A549 (cell line): ENCODE results near the gene SET. TPM values are rescaled to one million over a fixed set of nuclear protein-coding genes. Genes with fewer than 3 reads are reported as not detected.

ENCODE experiments used
- ATAC-seq, 2 experiments: fragments of 200-7000 bp in 1 of 2; fragments of >200 bp in 1 of 2; cut with Nextera tagmentation in 1 of 2; cut with Tn5 transposase in 1 of 2; 3 replicates each; pipeline versions ENCODE4 v1.8.0 to v1.9.1; 2018 to 2020; ENCODE audit warnings: mild to moderate bottlenecking in 1 of 2, moderate library complexity in 1 of 2
- CTCF ChIA-PET: fragments of 300-600 bp; sonication (Branson Sonifier 250); formaldehyde crosslinking; extraction: SDS; loops from one replicate; lab custom pipeline; 2021; ENCODE audit warnings: antibody characterized with exemption, inconsistent platforms; lab: Yijun Ruan, JAX
- POLR2A ChIA-PET: fragments of 350-600 bp; formaldehyde crosslinking; extraction: SDS; loops from one replicate; lab custom pipeline; 2021; ENCODE audit warnings: antibody characterized with exemption, inconsistent platforms; lab: Yijun Ruan, JAX
- DNase-seq, 2 experiments: peaks; one replicate each; pipeline versions ENCODE4 v3.0.0 to v3.0.0-alpha.2; 2011 to 2016; ENCODE audit warnings: low read depth in 1 of 2, low spot score in 1 of 2
- FAIRE-seq: peaks from 2 replicates; lab custom pipeline; 2011; peaks lifted over from hg19 to GRCh38; lab: Jason Lieb, UNC
- H3K27ac ChIP-seq, 2 experiments: fragments of >200 bp; sonication (Bioruptor Twin); formaldehyde crosslinking; 3 replicates each; pipeline ENCODE4 v1.5.1; 2016 to 2017
- H3K4me1 ChIP-seq: fragments of >200 bp; sonication (Bioruptor Twin); formaldehyde crosslinking; 3 replicates; pipeline ENCODE4 v1.6.1; 2016
- H3K4me2 ChIP-seq: fragments of >200 bp; sonication (Bioruptor Twin); formaldehyde crosslinking; 3 replicates; pipeline ENCODE4 v1.6.1; 2016
- H3K4me3 ChIP-seq: fragments of >200 bp; sonication (Bioruptor Twin); formaldehyde crosslinking; 3 replicates; pipeline ENCODE4 v1.5.1; 2016
- H3K9me3 ChIP-seq: fragments of >200 bp; sonication (Bioruptor Twin); formaldehyde crosslinking; 3 replicates; pipeline ENCODE4 v1.6.1; 2016
- BCL3 ChIP-seq: fragments of >200 bp; sonication (Bioruptor Twin); formaldehyde crosslinking; IDR thresholded peaks from 3 replicates; pipeline ENCODE4 v1.6.1; 2016
- CBX8 ChIP-seq: fragments of 200-600 bp; sonication (generic); IDR thresholded peaks from 2 replicates; pipeline ENCODE4 v1.6.1; 2016
- CTCF ChIP-seq: fragments of >200 bp; sonication (Bioruptor Twin); formaldehyde crosslinking; IDR thresholded peaks from 3 replicates; pipeline ENCODE4 v1.5.1; 2016
- ELK1 ChIP-seq: fragments of 150-350 bp; IDR thresholded peaks from 2 replicates; pipeline ENCODE4 v1.6.1; 2014; ENCODE audit warnings: low read depth, mild to moderate bottlenecking, low read length
- FOSB ChIP-seq: fragments of 250-450 bp; sonication (Bioruptor Pico); IDR thresholded peaks from 2 replicates; pipeline ENCODE4 v1.5.0; 2020; ENCODE audit warnings: mild to moderate bottlenecking, moderate library complexity
- HEYL ChIP-seq: fragments of 250-450 bp; sonication (Bioruptor Pico); IDR thresholded peaks from 2 replicates; pipeline ENCODE4 v1.8.0; 2021; ENCODE audit warnings: mild to moderate bottlenecking, moderate library complexity
- HOXA7 ChIP-seq: fragments of 250-450 bp; sonication (Bioruptor Pico); IDR thresholded peaks from 2 replicates; pipeline ENCODE4 v1.5.0; 2020; ENCODE audit warnings: mild to moderate bottlenecking, moderate library complexity
- HOXB5 ChIP-seq: fragments of 250-450 bp; sonication (Bioruptor Pico); IDR thresholded peaks from 2 replicates; pipeline ENCODE4 v1.5.0; 2020; ENCODE audit warnings: mild to moderate bottlenecking, moderate library complexity
- JUN ChIP-seq, 2 experiments: fragments of >200 bp; sonication (Bioruptor Twin); formaldehyde crosslinking; IDR thresholded peaks; 2 replicates in 1 of 2; 3 replicates in 1 of 2; pipeline ENCODE4 v1.6.1; 2016 to 2017
- NR3C1 ChIP-seq: fragments of >200 bp; sonication (Bioruptor Twin); formaldehyde crosslinking; IDR thresholded peaks from 3 replicates; pipeline ENCODE4 v1.6.1; 2017
- PBX3 ChIP-seq: IDR thresholded peaks from 2 replicates; pipeline ENCODE4 v1.6.1; 2012
- PHF8 ChIP-seq: fragments of 200-600 bp; sonication (generic); IDR thresholded peaks from 2 replicates; pipeline ENCODE4 v1.6.1; 2016; ENCODE audit warnings: low read depth, mild to moderate bottlenecking, antibody characterized with exemption, moderate library complexity, borderline replicate concordance
- RCOR1 ChIP-seq: fragments of 150-350 bp; IDR thresholded peaks from 2 replicates; pipeline ENCODE4 v1.6.1; 2014; ENCODE audit warnings: antibody characterized with exemption, low read length, low read depth
- RFX5 ChIP-seq: fragments of 450-650 bp; IDR thresholded peaks from 2 replicates; pipeline ENCODE4 v1.7.1; 2014; ENCODE audit warnings: antibody characterized with exemption, mild to moderate bottlenecking, moderate library complexity
- TFCP2L1 ChIP-seq: fragments of 250-450 bp; sonication (Bioruptor Pico); IDR thresholded peaks from 2 replicates; pipeline ENCODE4 v1.5.0; 2021; ENCODE audit warnings: mild to moderate bottlenecking
- WGBS: methylation state at CpG from one replicate; pipeline ENCODE4 v1.1.6; 2017; ENCODE audit errors: missing lambda C conversion rate; 5-methylcytosine and 5-hydroxymethylcytosine counted together
- polyA plus RNA-seq, 4 experiments: library from polyadenylated mRNA; depleted of rRNA in 3 of 4; stranded (reverse); fragments of >200 nt; fragmentation: RNase III in 1 of 4; extraction: RNeasy Plus Mini Kit Qiagen cat#74134 plus additional on column Dnase treatment in 1 of 4; gene quantifications; 2 replicates in 3 of 4; 3 replicates in 1 of 4; pipeline ENCODE4 v1.2.3, GENCODE V29; 2011 to 2017
- TF ChIP-seq, protein P1 (sequence below): IDR thresholded peaks from 2 replicates; pipeline ENCODE4 v1.6.1; 2012; ENCODE audit warnings: low read depth, borderline replicate concordance

SET gene
- polyA plus RNA-seq, 2 of the 4 experiments (the other 2 are of a cell fraction): 518 to 538 TPM

- CTCF ChIA-PET: interaction anchor here (0.9 to 1.6 kb wide), 3 partner anchors 12 to 100 kb away, joined by 3 to 4 read pairs (median 4); partner anchors contain the start of gene ENDOG
- Histone ChIP-seq H3K9me3 (no peaks in the 10 kb centered on the region), H3K4me2 (no peak overlapping the region), H3K4me3 (no peak overlapping the region), H3K4me1 (peaks cover 11% of the 10 kb centered on the region), H3K27ac (no peak overlapping the region)
- FAIRE-seq (no peak), DNase-seq (no peak), ATAC-seq (no peak)
- WGBS: 88% methylated on average over 5 of the region's 5 CpGs
- TF ChIP-seq FOSB (CRISPR knock-in tag) (no peak), PHF8 (no peak), JUN (IDR thresholded peaks at IDR 0.05) (no peak)
- POLR2A ChIA-PET: no interaction called here
Observed at GRCh38 chr9:128718475-128718874, 29.5 kb downstream of the SET start.

GRCh38 chr9:128719919-128720605 lies 31.0 kb downstream of the SET start:
- H3K4me3 ChIP-seq: no peak overlapping the region

More at GRCh38 chr9:128719919-128720605, 31.0 kb downstream of the SET start:
- TF ChIP-seq CBX8 (no peak), HOXA7 (CRISPR knock-in tag) (no peak), NR3C1 (no peak), JUN (IDR thresholded peaks at IDR 0.05) (no peak), RCOR1 (no peak), HEYL (CRISPR knock-in tag) (no peak), RFX5 (no peak), TFCP2L1 (CRISPR knock-in tag) (no peak), BCL3 (no peak), PBX3 (no peak), HOXB5 (CRISPR knock-in tag) (no peak), ELK1 (no peak), CTCF (no peak), FOSB (CRISPR knock-in tag) (no peak)
- TF ChIP-seq, protein P1, sequence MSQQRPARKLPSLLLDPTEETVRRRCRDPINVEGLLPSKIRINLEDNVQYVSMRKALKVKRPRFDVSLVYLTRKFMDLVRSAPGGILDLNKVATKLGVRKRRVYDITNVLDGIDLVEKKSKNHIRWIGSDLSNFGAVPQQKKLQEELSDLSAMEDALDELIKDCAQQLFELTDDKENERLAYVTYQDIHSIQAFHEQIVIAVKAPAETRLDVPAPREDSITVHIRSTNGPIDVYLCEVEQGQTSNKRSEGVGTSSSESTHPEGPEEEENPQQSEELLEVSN: no peak
- Histone ChIP-seq H3K4me2 (no peak overlapping the region), H3K27ac (no peak overlapping the region), H3K4me1 (peaks cover 12% of the 10 kb centered on the region), H3K9me3 (no peaks in the 10 kb centered on the region)
- ChIA-PET CTCF (interaction anchor here (1.1 to 2.4 kb wide), 3 partner anchors 10 to 98 kb away, joined by 4 to 6 read pairs (median 4); partner anchors contain the start of genes ENDOG and PKN3), POLR2A (no interaction called here)
- WGBS: 95% methylated on average over 28 of the region's 30 CpGs
- ATAC-seq: no peak
- no peak for DNase-seq
- no peak for FAIRE-seq
